Spleen (tissue), 7 donors: ENCODE results near the gene SREK1IP1.

Experiments used
- POLR2AphosphoS5 ChIP-seq, 3 donors: sonication (generic); formaldehyde crosslinking; IDR thresholded peaks; one replicate each; pipeline ENCODE4 v1.5.1; 2017; ENCODE audit warnings: antibody characterized with exemption in 3 of 3
- TF ChIP-seq, protein P1 (sequence below), 11 experiments: fragments of 200-600 bp in 7 of 11; fragments of 450-650 bp in 4 of 11; sonication (generic) in 4 of 11; IDR thresholded peaks in 8 of 11; conservative IDR thresholded peaks in 3 of 11; 1 replicate in 7 of 11; 2 replicates in 4 of 11; pipeline versions ENCODE4 v1.4.0 to v1.8.0; 2016 to 2021; ENCODE audit warnings: antibody characterized with exemption in 11 of 11, inconsistent platforms in 4 of 11, mild to moderate bottlenecking in 1 of 11
- donor health status: DM: no; HTN: no; CAD: no; lungs with moderate emphysema.
- donor health status: DM: no; HTN: no; CAD: no.
- donor health status: DM: no; HTN: no; CAD: no.

DNA sequence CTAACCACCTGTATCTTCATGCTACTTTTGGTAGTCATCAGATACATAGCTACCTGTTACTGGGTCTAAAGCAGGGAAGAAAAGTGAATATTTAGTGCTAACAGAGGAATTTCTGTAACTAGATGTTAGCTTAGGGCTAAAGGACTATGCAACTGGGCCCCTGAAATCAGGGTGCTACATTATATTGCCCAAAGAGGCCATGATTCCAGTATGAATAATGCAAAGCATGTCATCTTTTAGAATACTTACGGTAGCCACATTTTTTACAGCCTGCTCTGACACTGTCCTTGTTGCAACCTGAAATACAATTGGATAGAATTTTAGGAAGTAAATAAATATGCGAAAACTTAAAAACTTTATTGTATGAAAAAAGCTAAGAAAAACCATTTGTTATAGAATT is 14.4 kb downstream of the SREK1IP1 start:
- TF ChIP-seq, protein P1, sequence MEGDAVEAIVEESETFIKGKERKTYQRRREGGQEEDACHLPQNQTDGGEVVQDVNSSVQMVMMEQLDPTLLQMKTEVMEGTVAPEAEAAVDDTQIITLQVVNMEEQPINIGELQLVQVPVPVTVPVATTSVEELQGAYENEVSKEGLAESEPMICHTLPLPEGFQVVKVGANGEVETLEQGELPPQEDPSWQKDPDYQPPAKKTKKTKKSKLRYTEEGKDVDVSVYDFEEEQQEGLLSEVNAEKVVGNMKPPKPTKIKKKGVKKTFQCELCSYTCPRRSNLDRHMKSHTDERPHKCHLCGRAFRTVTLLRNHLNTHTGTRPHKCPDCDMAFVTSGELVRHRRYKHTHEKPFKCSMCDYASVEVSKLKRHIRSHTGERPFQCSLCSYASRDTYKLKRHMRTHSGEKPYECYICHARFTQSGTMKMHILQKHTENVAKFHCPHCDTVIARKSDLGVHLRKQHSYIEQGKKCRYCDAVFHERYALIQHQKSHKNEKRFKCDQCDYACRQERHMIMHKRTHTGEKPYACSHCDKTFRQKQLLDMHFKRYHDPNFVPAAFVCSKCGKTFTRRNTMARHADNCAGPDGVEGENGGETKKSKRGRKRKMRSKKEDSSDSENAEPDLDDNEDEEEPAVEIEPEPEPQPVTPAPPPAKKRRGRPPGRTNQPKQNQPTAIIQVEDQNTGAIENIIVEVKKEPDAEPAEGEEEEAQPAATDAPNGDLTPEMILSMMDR (IDR thresholded peaks at IDR 0.05 in 8 of 11, conservative IDR thresholded peaks at IDR 0.05 in 3 of 11) = no peak
- TF ChIP-seq POLR2AphosphoS5 (IDR thresholded peaks at IDR 0.05) = no peak
